DMS153 treated with DMSO at 0.1 percent for 48 hours (cell line): ENCODE results near the gene MICB.
A peak's percentile ranks its signal among the peaks of the same experiment; 100 is the strongest.
"Not testable (repeated sequence)": the region's sequence is repeated elsewhere in the genome, so short reads cannot be mapped to it uniquely, and the experiment has no call there.

ENCODE experiments used
- DNase-seq: peaks from one replicate; lab custom pipeline; 2025; ENCODE audit not compliant: unreplicated experiment; lab: John Stamatoyannopoulos, UW

Gene MICB

DNA sequence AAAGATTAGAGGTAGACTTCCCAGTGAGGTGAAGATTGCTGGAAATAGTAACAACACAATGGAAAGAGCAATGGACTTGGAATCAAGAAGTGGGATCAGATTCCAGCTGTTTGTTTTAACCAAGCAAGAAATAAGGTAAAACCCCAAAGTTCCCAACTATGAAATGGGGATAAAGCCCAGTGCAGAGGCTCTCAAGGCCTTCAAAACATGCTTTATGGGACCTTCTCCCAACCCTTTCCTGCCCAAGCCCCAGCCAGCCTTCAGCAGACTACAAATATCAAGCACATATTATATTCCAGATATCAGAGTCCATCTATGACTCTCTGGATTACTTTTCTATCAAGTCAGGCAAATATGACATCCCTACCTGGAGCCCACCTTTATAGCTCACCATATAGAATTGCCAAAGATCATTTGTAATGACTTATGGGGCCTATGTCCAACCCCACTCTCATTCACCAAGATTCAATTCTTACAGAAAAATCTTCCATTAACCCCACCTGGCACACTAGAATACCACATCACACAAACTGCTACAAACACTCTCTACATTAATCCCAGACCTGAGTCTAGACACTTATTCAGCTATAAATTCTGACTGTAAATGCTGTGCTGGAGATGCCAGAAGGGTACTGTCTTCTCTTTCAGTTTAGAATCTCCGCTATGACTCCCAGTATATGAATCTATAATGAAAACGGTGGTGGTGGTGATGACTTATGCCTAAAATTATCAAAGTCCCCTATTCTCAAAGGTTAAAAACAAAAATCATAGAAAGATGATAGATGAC lies 37.8 kb downstream of the MICB start:
- DNase-seq, result no peak

DNA sequence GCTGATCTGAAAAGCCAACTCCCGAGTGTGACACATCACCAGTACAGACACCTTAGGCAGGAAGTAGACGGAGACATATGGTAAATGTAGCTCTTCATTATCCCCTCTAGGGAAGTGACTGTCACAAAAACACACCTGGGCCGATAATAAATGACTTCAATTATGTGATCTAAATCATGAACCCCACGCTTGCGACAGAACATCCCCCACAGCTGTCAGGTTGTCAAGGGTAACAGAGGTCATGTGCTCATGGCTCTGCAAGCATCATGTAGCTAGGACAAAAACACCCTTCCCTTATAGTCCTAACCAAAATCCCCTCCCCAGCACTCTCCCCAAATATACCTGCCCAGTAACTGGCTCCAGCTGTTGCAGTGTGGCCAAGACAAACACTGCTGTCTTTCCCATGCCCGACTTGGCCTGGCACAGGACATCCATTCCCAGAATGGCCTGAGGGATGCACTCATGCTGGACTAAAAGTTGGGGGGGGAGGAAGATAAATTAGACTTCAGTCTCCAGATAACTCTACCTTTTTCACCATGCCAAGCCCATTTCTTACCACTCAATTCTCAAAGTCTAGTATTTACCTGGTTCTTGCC lies 41.0 kb downstream of the MICB start:
- DNase-seq, result no peak

DNA sequence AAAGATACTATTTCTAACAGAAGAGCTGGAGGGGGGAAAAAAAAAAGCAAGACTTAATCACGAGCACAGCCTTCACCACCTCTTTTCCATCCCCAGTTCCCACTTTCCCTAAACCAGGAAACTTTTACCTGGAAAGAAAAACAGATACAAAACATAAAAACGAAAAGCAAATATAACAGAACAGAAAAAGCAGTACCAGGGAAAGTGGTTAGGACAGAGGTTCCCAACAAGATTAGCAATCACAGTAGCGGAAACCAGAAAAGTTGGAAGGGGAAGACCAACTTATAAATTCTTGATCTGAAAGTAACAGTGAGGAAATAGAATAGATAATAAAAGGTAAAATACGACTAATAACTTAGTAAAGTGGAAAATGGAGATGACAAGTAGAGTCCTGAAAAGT lies 42.7 kb downstream of the MICB start:
- DNase-seq, result no peak

DNA sequence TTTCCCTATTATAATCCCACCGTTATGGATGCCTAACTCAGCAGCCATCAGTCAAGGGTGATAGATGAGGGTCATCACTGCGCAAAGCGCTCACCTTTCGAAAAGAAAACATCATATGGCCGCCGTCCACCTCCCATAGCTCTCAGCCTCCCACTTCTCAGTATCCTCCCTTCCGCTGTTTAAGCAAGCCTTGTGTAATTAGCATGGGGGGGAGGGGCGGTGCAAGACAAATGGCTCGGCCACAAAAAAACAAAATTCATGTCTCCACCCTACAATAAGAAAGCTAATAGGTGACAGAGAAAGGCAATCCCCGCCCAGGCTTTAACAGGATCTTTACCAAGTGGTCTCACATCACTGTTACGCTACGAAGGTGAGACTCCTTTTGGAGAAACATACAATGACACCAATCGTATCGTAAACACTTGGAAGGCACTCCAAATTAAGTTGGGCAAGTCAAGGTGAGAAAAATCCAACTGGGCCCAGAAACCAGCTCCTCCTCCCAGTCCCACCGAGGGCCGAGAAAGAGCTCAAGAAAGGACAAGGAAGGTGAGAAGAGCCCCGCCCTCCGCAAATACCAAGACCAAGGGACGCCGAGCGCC lies 43.2 kb downstream of the MICB start:
- peak; percentile 42 for DNase-seq

DNA sequence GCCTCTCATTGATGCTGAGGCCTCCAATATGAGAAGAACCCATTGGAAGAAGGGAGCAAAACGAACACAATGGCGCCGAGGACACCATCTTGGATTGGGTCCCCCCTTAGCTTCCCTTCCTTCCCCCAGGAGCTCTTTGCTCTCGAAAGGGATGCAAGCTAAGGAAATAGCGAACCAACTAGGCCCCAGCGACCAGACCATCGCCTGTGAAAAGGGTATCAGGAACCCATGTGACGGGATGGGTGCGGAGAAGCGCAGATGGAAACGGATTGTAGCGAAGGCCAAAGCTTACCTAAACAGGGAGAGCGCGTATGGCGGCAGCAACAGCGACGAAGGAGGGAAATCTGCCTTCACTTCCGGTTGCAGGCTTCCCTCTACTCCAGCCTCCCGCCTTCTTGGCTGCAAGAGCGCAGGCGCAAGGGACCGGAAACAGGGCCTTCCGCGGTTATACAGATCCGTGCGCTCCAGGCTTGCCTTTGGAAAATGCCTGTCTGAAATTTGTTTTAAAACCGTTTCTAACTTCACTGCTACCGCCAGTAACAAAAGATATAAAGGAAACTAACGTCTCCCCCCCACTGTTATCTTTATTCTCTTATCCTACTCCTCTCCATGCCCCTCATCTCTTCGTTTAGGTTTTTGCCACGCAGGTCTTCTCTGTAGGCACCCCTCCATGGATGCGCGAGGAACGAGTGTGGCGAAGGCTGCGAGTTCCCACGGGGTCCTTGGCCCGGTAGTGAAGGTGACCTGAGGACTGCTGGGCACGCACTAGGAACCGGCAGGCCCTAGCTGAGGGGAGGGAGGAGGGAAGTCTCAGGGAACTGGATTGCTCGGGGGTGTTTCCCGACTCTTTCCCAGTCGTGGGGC lies 43.9 kb downstream of the MICB start, which contains the start of gene DDX39B:
Gene DDX39B, minus strand, starts transcription at position 346 of the 864 bp plus-strand sequence. CDS start 1,471 bp downstream, outside the sequence.
- peak; percentile 97 for DNase-seq

DNA sequence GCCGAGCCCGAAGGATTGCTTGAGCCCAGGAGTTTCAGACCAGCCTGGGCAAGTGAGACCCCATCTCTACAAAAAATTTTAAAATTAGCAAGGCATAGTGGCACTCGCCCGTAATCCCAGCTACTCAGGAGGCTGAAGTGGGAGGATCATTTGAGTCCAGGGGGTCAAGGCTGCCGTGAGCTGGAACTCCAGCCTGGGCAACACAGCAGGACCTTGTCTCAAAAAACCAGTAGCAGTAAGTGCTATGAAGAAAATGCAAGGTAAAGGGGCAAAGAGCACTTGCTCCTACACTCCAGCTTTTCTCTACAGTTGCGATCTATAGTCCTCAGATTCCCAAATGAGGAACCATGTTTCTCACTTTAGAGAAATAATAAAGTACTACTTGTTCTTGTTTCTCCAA lies 45.7 kb downstream of the MICB start:
- no peak for DNase-seq

DNA sequence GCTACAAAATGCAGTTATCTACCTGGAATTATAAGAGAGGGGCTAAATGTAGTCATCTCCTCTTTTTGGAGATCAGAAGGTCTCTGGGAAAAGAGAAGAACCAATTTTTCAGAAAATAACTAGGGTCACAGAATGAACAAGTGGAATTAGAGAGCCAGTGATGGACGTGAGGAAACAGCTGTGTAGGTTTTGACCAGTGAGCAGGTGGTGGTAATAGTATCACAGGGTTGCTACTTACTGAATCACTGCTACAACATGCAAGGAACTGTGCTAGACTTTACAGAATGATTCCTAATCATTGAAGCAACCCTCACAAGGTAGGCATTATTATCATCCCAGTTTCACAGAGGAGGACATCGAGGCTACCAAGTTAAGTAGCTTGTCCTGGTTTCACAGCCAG lies 46.7 kb downstream of the MICB start:
- no peak for DNase-seq

DNA sequence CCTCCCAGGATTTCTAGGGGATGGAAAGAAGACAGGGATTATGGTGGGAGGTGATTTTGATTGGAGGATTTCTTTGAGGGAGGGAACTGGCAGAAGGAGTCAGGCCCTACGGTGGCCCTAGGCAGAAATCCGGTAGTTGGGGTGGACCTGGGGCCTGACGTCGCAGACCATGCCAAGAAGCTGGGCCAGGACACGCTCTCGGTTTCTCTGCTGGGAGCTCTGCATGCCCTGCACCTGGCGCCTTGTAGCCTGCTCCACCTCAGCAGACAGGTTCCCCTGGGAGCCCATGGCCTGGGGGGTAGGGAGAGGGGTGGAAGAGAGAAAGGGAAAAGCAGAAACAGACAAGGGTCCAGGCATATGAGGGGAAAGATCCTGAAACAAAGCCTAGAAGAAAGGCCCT lies 47.3 kb downstream of the MICB start:
- no peak for DNase-seq

DNA sequence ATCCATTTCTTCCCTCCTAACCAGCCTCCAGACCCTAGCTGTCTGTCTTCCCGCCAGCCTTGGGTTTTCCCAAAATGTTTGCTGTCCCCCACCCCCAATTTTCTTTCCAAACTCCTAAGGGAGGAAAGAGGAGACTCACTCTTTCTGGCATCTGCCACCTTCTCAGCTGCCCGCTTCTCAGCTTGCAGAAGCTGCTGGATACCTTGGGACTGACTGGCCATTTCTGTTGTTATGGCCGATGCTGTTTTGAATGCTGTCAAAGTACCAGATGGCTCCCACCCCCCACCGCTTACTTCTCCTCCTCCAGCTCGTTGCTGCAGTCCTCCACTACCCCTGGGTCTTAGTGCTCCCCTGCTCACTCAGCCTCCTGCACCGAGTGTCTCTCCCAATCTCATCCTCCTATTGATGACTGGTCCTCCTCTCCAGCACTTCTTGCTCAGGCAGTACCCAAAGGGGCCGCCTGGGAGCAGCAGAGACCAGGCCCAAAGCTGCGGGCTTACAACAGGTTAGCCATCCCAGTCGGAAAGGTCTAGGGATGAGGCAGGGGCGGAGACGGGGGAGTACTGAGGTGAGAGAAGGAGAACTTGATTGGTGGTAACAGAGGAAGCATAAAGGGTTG lies 48.5 kb downstream of the MICB start, which contains the start of gene ATP6V1G2:
Gene ATP6V1G2, minus strand, starts transcription at position 270 of the 619 bp plus-strand sequence. Its CDS starts 49 bp downstream, at position 221.
- peak; percentile 90 for DNase-seq

DNA sequence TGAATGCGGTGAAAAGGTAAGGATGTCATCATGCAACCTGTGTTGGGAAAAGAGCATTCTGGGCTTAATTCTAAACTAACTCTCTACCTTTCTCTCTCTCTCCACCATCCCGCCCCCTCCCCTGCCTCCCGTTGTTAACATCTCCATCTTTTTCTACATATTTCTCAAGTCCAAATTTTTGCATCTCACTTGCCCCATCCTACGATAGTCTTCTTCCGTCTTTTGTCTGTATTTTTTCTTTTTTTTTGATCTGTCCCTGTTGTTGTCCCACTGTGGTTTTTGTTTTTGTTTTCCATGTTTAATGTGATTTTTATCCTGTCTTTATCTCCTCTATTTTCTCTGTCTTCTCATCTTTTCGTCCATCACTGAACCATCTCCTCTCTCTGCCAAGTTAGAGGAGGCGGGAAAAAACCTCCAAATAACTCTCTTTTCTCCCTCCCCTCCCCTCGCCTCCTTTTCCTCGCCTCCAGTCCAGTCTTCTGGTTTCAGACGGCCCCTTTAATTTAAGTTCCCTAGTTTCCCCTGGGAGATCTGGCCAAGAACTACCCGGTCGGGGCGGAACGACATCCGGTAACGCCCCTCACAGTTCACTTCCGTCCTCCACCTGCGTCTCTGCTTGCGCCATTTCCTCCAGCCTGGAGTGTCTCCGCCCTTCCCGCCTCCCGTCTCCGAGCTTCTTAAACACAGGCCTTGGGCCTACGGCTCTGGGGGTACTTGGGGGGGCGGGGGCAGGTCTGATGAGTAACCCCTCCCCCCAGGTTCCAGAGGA lies 49.2 kb downstream of the MICB start, which contains the start of gene NFKBIL1:
Gene NFKBIL1, plus strand, starts transcription at position 651 of the 769 bp plus-strand sequence. Its CDS starts 87 bp downstream, at position 738.
- peak; percentile 95 for DNase-seq

DNA sequence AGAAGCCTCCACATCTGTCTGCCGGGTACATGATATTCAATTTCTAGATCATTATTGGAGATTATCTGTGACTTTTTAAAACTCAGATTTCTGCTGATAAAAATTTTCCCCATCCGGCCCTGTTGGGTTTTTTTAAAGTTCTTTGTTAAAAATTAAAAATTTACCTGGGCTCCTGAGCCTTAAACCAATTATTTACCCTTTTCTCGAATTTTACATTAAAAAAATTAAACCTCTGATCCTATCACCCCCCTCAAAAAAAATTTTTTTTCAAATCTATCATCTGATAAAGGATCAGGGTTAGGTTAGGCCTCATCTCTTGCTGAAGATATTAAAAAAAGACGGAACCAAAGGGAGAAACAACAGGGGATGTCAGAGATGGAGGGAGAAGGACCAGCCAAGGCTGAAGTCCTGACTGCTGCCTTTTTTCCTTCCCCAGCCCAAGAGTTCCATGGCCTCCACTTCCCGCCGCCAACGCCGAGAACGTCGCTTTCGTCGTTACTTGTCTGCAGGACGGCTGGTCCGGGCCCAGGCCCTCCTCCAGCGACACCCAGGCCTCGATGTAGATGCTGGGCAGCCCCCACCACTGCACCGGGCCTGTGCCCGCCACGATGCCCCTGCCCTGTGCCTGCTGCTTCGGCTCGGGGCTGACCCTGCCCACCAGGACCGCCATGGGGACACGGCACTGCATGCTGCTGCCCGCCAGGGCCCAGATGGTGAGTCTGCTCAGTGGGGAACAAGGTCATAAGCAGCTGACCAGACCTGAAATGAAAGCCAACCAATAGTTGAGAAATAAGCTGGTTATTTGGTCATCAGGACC lies 50.0 kb downstream of the MICB start:
- DNase-seq, result no peak

DNA sequence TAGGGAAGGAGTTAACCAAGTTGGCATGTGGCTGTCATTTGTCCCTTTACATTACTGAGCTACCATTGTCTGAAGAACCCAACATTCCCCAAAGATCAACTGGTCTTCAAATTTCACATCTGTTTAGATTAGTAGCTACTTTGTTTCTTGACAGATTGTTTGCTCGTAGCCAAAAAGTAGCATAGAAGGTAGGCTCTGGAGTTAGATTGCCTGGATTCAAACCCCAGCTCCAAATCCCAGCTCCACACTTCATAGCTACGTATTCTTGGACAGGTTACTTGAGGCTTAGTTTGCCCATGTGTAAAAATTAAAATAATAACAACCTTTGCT lies 50.6 kb downstream of the MICB start:
- no peak for DNase-seq

DNA sequence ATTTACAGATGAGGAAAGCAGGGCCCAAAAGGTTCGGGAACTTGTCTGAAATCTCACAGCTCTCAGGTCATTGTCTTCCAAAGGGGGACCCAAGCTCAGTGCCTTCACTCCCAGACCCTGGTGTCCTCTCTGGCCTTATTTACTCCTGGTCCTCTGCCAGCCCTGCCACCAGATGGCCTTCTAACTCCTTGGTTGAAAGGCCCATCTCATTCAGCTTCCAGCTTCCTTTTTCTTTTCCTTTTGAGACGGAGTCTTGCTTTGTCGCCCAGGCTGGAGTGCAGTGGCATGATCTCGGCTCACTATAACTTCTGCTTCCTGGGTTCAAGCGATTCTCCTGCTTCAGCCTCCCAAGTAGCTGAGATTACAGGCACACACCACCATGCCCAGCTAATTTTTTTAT lies 53.4 kb downstream of the MICB start:
- not testable (repeated sequence) for DNase-seq

DNA sequence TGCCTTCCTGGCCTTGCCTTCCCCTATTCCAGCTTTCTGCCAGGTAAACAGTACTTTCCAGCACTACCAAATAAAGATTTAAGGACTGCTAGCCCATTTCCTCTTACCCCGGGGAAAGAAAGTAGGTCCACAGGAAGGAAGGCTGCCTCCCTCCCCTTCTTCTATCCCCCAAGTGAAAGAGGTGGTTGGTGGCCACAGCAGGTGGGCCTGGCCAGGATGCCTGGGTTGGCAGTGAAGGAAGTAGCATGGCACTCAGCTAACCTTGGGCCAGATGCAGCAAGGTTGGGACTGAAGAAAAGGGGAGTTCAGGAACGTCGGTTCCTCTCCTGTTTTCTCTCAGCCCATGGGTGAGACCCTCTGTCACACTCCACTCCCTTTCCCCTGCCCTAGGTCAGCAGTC lies 58.4 kb downstream of the MICB start:
- DNase-seq, result no peak

DNA sequence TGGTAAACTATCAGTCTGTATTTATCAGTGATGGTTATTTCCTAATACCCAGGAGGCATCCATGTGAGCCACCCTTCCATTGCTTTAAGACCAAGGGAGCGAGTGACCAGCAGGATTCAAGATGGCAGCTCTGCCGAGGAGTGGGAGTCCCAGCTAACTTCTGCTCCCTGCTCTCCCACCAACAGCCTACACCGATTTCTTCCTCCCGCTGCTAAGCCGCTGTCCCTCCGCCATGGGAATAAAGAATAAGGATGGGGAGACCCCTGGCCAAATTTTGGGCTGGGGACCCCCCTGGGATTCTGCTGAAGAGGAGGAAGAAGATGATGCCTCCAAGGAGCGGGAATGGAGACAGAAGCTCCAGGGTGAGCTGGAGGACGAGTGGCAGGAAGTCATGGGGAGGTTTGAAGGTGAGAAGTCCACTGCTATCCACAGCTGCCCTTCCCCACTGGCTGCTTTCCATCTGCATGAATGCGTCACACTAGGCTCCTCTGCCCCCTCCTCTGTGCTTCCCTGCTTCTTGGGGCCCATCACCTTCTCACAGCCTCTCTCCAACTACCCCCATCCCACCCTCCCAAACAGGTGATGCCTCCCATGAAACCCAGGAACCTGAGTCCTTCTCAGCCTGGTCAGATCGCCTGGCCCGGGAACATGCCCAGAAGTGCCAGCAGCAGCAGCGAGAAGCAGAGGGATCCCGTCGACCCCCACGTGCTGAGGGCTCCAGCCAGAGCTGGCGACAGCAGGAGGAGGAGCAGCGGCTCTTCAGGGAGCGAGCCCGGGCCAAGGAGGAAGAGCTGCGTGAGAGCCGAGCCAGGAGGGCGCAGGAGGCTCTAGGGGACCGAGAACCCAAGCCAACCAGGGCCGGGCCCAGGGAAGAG lies 59.7 kb downstream of the MICB start:
- DNase-seq, result no peak

DNA sequence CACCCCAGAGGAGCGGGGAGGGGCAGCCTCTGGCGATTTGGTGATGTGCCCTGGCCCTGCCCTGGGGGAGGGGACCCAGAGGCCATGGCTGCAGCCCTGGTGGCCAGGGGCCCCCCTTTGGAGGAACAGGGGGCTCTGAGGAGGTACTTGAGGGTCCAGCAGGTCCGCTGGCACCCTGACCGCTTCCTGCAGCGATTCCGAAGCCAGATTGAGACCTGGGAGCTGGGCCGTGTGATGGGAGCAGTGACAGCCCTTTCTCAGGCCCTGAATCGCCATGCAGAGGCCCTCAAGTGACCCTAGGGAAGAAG lies 60.3 kb downstream of the MICB start:
- DNase-seq, result no peak

DNA sequence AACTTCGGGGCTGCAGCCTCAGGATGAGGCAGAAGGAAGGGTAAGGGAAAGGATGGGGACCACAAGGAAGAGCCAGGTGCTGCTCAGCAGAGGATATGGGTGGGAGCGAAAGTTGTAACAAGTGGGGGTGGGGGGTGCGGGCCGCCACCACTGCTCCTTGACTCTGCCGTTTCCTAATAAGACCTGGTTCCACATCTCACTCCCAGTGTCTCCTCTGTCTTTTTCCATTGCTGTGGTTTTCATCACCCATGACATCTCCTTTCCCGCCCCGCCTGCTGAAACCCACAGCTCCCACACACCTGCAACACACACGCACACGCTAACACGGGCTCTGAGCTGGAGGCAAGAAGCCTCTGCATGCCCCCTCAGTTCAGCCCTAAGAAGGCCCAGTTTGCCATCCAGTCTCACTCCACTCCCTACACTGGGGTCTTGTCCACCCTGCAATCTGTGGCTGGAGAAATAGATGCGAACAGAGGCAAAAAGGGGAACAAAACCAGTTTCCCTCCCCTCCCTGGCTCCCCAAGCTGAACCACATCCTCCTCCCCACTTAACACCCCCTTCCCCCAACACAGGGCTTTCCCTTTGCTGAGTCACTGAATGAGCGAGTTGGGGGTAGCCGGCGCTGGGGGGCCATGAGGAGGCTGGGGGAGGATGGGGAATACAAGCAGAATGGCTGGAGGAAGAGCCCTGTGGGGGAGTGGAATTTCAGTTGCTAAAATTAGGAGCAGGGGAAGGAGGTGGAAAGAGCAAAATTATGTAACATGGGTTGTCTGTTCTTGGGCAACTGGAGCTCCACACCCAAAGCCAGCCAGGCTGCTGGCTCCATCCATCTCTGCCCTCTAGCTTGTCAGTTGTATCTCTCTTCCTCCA lies 60.9 kb downstream of the MICB start:
- DNase-seq, result no peak

DNA sequence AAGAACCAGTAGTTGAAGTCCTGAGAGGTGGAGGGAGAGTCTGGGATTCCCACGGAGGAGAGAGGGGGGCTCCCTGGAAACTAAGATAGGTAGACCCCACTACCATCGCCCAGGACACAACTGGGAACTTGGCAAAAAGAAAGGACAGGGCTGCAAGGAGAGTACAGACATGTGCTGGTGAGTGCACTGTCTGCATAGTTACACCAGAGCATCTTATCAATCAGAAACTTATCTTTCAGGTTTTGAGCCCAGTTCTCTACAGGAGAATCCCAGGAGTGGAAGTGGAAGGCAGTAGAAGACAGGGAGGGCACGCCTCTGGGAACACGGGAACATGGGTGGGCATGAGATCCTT lies 61.6 kb downstream of the MICB start:
- DNase-seq, result no peak
